Activated CD4-positive, alpha-beta T cell treated with anti-CD3 and anti-CD28 coated beads, Interleukin-2, amount 50 U/mL, for 1 hour (primary cell): ENCODE data around the gene MPHOSPH9.
"Not testable (repeated sequence)": the region's sequence is repeated elsewhere in the genome, so short reads cannot be mapped to it uniquely, and the experiment has no call there.

Experiments
- DNase-seq: peaks from one replicate; pipeline ENCODE4 v3.0.0-alpha.2; 2020

Gene MPHOSPH9

DNA sequence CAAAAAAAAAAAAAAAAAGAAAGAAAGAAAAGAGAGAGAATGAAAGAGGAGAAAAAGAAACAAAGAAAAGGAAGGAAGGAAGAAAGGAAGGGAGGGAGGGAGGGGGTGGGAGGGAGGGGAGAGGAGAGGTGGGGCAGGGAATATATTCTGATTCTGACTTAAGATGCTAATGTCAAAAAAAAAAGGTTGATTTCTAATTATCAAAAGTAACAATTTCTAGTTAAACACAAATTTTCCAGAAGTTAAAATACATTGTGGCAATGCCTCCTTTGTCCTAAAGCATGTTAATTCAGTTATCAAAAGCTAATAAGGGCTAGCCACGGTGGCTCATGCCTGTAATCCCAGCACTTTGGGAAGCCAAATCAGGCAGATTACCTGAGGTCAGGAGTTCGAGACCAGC lies 7.5 kb downstream of the MPHOSPH9 start:
- DNase-seq, result no peak

- peak; percentile 51 for DNase-seq
These were observed 9.7 kb downstream of the MPHOSPH9 start for GRCh38 chr12:123223241-123223668.

DNA sequence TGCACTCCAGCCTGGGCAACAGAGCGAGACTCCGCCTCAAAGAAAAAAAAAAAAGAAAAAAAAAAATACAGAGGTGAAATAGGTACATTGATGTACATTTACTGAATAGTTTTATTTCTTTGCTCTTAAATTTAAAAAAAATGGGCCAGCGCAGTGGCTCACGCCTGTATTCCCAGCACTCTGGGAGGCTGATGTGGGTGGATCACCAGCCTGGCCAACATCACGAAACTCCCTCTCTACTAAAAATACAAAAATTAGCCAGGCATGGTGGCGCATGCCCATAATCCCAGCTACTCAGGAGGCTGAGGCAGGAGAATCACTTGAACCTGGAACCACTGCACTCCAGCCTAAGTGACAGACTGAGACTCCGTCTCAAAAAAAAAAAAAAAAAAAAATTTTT lies 25.1 kb downstream of the MPHOSPH9 start:
- not testable (repeated sequence) for DNase-seq

DNA sequence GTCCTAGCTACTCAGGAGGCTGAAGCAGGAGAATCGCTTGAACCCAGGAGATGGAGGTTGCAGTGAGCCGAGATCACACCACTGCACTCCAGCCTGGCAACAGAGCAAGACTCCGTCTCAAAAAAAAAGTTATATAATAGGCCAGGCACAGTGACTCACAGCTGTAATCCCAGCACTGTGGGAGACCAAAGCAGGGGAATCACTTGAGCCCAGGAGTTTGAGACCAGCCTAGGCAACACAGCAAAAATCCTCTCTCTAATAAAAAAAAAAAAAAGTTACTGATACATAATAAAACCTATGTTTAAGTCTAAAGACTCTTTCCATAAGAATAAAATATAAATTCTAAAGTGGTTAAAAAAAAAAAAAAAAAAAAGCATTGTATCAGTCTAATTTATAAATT lies 26.1 kb downstream of the MPHOSPH9 start:
- not testable (repeated sequence) for DNase-seq

DNA sequence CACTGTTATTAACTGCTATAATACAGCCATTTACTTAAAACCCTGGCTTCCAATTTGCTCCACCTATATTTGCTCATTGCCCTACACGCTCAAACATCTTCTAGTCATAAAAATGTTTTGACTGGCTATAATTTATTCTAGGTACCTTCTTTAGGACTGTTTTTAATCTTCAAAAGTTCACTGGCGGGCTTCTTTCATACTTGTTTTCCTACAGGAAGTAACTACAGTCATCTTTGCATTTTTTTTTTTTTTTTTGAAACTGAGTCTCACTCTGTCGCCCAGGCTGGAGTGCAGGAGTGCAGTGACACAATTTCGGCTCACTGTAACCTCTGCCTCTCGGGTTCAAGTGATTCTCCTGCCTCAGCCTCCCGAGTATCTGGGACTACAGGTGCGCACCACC lies 32.5 kb downstream of the MPHOSPH9 start:
- DNase-seq, result no peak

DNA sequence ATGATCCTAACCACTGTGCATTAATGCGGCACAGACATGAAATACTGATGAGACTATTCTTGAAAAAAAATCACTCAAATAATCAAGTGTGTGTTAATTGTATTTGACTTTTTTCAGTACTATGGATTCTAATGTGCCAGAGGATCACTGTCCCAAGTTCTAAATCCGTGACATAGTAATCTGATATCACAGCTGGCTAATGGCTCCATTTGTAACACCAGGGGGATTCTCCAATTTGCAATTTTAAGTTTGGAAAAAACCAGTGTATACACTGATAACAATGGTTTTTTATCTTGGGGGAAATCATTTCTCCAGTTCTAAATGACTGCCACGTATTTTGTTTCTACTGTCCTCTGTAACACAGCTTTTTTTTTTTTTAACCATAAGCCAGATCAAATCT lies 33.0 kb downstream of the MPHOSPH9 start:
- no peak for DNase-seq

GRCh38 chr12:123187637-123188036 lies 45.3 kb downstream of the MPHOSPH9 start:
- DNase-seq, result no peak

DNA sequence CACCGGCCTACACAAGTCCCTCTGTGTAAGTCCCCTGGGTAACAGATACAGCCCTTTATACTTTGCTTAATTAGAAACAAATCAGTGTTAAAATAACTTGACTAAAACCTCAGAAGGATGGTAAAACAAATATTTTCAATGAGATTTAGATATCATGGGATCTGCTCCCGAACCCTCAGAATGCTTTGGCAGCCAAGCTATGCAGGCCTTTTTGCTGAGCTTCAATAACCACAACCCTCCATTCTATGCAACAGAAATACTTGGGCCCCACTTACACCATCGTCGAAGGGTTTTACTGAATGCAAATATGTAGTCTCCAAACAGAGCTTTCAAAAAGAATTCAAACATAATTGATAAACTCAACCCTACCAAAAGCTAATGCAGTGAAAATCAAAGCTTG lies 52.8 kb downstream of the MPHOSPH9 start:
- no peak for DNase-seq

DNA sequence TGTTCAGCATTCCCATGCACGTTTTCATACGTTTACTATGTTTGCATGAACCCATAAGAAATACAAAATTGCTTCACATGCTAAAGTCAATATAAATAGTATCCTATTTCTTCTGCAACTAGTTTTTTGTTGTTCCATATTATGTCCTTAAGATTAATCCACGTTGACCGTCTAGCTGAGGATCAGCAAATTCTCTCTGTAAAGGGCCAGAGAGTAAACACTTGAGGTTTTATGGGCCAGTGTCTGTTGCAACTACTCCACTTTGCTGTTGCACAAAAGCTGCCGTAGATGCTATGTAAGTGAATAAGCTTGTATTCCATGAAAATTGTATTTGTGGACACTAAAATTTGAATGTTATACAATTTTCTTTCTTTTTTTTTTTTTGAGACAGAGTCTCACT lies 61.0 kb downstream of the MPHOSPH9 start:
- DNase-seq, result no peak

GRCh38 chr12:123167329-123167728 lies 65.6 kb downstream of the MPHOSPH9 start:
- no peak for DNase-seq

- DNase-seq, result no peak
These were observed 67.4 kb downstream of the MPHOSPH9 start for GRCh38 chr12:123165537-123165936.

- no peak for DNase-seq
These were observed 68.2 kb downstream of the MPHOSPH9 start for GRCh38 chr12:123164710-123165261.

DNA sequence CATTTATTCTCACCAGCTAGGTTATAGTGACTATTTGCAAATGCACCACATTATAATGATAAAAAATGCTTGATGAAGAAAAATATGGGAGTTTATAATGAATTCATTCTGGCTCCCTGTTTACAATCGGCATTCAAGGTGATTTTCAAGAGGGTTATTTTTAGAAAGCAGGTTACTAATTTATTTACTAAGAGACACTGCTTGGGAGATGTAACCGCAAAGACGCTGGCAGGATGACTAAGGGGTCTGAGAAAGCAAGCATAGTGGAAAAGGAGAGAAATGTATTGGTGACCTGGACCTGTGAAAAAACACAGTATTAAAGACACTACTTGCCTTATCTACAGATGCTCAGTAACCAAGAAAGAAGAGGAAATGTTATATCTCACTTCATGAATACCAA lies 68.7 kb downstream of the MPHOSPH9 start:
- no peak for DNase-seq

GRCh38 chr12:123163227-123163626 lies 69.7 kb downstream of the MPHOSPH9 start:
- DNase-seq, result no peak

DNA sequence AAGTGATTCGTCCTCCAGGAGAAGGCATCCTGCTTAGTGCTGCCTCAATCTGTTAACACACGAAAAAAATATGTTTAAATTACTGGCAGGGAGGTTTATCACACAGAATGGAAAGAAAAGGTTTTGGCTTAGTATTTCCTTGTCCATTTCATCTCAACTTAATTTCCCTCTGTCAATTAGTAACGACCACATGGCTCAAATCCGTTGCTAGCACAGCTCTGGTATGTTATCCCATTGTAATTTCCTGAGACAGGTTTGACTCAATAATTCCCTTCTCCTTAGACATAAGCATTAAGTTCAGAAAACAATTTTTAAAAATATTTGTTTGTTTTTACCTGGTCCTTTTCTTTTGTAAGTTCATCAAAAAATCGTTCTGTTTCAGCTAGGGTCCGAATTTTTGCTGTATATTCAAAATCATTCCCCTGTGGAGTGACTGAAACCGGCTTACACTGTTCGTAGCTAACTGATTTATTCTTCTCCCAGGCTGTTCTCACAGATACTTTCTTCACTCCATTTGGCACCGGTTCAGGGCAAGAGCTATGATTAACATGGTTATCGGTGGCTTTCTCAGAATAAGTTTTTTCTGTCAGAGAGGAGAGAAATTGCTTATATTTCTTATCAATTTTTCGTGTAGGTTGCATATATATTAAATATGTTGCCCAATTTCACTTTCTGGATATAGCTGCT lies 72.0 kb downstream of the MPHOSPH9 start:
- DNase-seq, result no peak

- no peak for DNase-seq
These were observed 79.0 kb downstream of the MPHOSPH9 start for GRCh38 chr12:123153906-123154305.

GRCh38 chr12:123152833-123153232 lies 80.1 kb downstream of the MPHOSPH9 start:
- no peak for DNase-seq

- peak; percentile 3 for DNase-seq
These were observed 81.2 kb downstream of the MPHOSPH9 start for GRCh38 chr12:123151457-123152454.

DNA sequence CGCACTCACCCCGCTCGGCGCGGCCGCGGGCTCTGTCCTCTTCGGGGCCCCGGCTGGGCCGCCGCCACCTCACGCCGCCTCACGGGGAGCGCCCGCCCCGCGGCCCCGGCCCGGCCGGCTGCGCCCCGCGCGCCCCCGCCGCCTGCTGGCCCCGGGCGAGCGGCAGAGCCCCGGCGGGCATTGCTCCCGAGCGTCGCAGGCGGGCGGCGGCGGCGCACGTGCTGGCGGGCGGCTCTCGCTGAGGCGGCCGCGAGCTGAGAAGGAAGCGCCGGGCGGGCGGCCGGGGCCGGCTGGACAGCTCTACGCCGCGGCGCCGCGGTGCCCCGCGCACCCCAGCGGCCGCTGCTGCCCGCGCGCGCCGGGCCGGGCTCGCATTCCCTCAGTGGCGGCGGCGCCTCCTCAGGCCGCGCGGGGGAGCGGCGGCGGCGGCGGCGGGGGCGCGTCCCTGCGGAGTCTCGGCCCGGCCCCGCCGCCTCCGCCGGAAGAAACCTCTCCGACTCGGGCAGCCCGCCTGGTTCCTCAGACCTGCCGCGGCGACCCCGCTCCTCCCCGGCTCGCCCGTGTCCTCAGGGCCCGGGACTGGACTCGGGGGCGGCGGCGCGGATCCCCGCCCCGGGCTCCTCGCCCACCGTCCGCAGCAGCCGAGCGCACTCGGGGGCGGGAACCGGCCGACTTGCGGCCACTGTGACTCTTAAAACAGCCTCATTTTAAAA lies 82.0 kb downstream of the MPHOSPH9 start, which contains the start of gene PITPNM2:
TSS of gene PITPNM2 (minus strand) at position 347 of the 713 bp plus-strand sequence. CDS start 116,500 bp downstream, outside the sequence.
- DNase-seq, result peak; percentile 59

DNA sequence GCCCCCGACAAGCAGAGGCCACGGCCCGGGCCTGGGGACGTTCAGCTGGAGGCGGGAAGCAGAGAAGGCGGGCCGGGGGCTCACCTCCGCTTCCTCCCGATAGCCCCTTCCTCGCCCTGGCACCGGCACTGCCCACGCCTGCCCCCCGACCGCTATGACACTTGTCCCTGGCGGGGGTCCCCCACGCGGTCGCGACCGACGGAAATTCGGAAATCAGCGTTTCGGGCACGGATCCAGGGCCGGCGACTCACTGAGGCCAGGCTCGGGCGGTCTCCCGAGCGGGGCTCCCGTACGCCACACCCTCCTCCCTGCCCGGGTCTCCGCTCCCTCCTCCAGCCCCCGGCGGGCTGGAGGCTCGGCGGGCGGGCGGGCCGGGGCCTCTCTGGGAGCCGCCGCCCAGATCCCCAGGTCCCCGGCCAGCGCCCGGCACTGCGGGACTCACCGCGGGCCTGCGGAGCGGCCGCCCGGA lies 82.6 kb downstream of the MPHOSPH9 start:
- DNase-seq, result peak; percentile 8

- DNase-seq, result no peak
These were observed 83.3 kb downstream of the MPHOSPH9 start for GRCh38 chr12:123149501-123150274.

DNA sequence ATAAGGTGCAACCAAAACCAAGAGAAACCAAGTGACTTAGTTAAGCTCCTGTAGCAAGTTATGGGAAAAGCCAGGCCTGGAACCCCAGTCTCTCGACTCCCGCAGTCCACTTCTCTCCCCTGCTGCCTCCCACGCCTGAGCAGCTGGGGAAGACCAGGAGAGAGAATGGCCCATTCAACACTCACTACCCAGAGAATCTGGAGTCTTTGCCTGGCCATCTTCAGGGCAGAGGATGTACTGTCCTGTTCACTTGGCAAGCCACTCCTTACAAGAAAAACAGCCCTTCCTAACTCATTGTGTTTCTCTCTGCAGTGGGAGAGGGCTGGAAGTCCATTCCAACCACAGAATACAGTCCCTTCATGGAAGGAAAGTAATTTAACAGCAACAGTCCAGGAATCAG lies 83.9 kb downstream of the MPHOSPH9 start:
- DNase-seq, result no peak
